ENCODE results near the gene USP25. TPM values are rescaled to one million over a fixed set of nuclear protein-coding genes. Genes with fewer than 3 reads are reported as not detected.

The USP25 gene, protein sequence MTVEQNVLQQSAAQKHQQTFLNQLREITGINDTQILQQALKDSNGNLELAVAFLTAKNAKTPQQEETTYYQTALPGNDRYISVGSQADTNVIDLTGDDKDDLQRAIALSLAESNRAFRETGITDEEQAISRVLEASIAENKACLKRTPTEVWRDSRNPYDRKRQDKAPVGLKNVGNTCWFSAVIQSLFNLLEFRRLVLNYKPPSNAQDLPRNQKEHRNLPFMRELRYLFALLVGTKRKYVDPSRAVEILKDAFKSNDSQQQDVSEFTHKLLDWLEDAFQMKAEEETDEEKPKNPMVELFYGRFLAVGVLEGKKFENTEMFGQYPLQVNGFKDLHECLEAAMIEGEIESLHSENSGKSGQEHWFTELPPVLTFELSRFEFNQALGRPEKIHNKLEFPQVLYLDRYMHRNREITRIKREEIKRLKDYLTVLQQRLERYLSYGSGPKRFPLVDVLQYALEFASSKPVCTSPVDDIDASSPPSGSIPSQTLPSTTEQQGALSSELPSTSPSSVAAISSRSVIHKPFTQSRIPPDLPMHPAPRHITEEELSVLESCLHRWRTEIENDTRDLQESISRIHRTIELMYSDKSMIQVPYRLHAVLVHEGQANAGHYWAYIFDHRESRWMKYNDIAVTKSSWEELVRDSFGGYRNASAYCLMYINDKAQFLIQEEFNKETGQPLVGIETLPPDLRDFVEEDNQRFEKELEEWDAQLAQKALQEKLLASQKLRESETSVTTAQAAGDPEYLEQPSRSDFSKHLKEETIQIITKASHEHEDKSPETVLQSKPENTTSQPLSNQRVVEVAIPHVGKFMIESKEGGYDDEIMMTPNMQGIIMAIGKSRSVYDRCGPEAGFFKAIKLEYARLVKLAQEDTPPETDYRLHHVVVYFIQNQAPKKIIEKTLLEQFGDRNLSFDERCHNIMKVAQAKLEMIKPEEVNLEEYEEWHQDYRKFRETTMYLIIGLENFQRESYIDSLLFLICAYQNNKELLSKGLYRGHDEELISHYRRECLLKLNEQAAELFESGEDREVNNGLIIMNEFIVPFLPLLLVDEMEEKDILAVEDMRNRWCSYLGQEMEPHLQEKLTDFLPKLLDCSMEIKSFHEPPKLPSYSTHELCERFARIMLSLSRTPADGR
- total RNA-seq: 63.7 and 78.5 TPM in 2 replicates

DNA sequence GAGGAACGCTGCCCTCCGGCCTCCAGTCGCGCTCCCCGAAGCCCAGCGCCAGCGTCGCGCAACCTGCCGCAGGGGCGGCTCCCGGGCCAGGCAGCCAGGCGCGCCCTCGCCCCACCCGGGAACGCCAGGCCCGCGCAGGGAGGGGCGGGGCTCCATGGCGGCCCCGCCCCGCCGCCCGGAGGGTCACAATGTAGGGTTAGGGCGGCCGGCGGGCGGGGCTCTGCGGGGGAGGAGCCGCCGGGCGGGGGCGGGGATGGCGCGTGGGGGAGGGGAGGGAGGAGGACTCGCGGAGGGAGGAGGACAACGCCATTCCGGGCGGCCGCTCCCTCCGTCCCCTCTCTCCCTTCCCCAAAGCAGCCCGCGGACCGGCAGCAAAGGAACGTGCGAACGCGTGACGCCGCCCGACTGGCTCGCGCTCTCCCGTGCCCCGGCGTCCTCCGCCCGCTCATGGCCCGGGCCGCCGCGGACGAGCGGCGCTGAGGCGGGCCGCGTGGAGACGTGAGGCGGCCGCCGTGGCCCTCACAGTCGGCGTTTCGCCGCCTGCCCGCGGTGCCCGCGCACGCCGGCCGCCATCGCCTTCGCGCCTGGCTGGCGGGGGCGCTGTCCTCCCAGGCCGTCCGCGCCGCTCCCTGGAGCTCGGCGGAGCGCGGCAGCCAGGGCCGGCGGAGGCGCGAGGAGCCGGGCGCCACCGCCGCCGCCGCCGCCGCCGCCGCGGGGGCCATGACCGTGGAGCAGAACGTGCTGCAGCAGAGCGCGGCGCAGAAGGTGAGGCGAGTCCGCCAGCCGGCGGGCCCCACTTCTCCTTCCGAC is at the start of gene USP25:
Gene USP25, plus strand, starts transcription at position 309 of the 810 bp plus-strand sequence. Its CDS starts 412 bp downstream, at position 721.

